HepG2 (cell line): Measurements from ENCODE around the gene NIPAL1. TPM values are rescaled to one million over a fixed set of nuclear protein-coding genes. Genes with fewer than 3 reads are reported as not detected.

ENCODE experiments used
- ATAC-seq: fragments of 200-7000 bp; cut with Tn5 transposase; 3 replicates; pipeline ENCODE4 v1.9.1; 2020; ENCODE audit warnings: mild to moderate bottlenecking, moderate library complexity
- BruUV-seq: library from RNA; stranded (reverse); fragments of 400-500 nt; replicated peaks from 2 replicates; lab custom pipeline; 2021; lab: Mats Ljungman, UMichigan
- CTCF ChIA-PET: fragments of 300-600 bp; formaldehyde crosslinking; extraction: SDS; loops from one replicate; lab custom pipeline; 2021; ENCODE audit warnings: low total read pairs, inconsistent platforms, low intra/inter-chr PET ratio; lab: Yijun Ruan, JAX
- POLR2A ChIA-PET: fragments of 350-600 bp; sonication (Branson Sonifier 250); formaldehyde crosslinking; loops from one replicate; lab custom pipeline; 2020; ENCODE audit warnings: antibody characterized with exemption, inconsistent platforms; lab: Yijun Ruan, JAX
- DNase-seq: peaks from one replicate; pipeline ENCODE4 v3.0.0-alpha.2; 2015; ENCODE audit warnings: low spot score
- FAIRE-seq: peaks from 3 replicates; lab custom pipeline; 2011; peaks lifted over from hg19 to GRCh38; lab: Jason Lieb, UNC
- H2AFZ ChIP-seq: one replicate; pipeline ENCODE4 v1.6.1; 2011; ENCODE audit warnings: low read length, inconsistent platforms
- H3K27ac ChIP-seq: fragments of 300-600 bp; 3 replicates; pipeline ENCODE4 v1.8.0; 2011; ENCODE audit warnings: mixed run types, mild to moderate bottlenecking, mixed read lengths, low read length, inconsistent platforms; ENCODE audit not compliant: insufficient read depth; ENCODE audit errors: extremely low read length
- H3K27me3 ChIP-seq, 2 experiments: fragments of 200-600 bp in 1 of 2; 2 replicates in 1 of 2; 3 replicates in 1 of 2; pipeline versions ENCODE4 v1.6.0 to v1.8.0; 2011; ENCODE audit warnings: low read length in 2 of 2, mild to moderate bottlenecking in 2 of 2, moderate library complexity in 2 of 2, inconsistent platforms in 1 of 2; ENCODE audit not compliant: insufficient read depth in 2 of 2, control insufficient read depth in 1 of 2
- H3K36me3 ChIP-seq, 2 experiments: fragments of 200-600 bp in 1 of 2; replicated peaks in 1 of 2; 2 replicates in 1 of 2; 3 replicates in 1 of 2; pipeline versions ENCODE4 v1.5.1 to v1.8.0; 2011; ENCODE audit warnings: low read length in 2 of 2, inconsistent platforms in 1 of 2; ENCODE audit not compliant: insufficient read depth in 2 of 2, control insufficient read depth in 1 of 2
- H3K4me1 ChIP-seq: 2 replicates; pipeline ENCODE4 v1.5.1; 2012; ENCODE audit warnings: low read length, inconsistent platforms; ENCODE audit not compliant: insufficient read depth
- H3K4me2 ChIP-seq: 2 replicates; pipeline ENCODE4 v1.6.0; 2011; ENCODE audit warnings: low read depth, low read length, inconsistent platforms
- H3K4me3 ChIP-seq, 3 experiments: fragments of 200-600 bp in 1 of 3; sonication (generic), shearing (Covaris generic) in 1 of 3; replicated peaks in 1 of 3; 2 replicates each; pipeline ENCODE4 v1.5.1; 2011 to 2016; ENCODE audit warnings: low read length in 3 of 3, inconsistent platforms in 2 of 3, low read depth in 2 of 3, mild to moderate bottlenecking in 2 of 3, control low read depth in 1 of 3, mixed read lengths in 1 of 3; ENCODE audit not compliant: insufficient read depth in 1 of 3
- H3K79me2 ChIP-seq: one replicate; pipeline ENCODE4 v1.6.1; 2011; ENCODE audit warnings: low read length, inconsistent platforms; ENCODE audit not compliant: insufficient read depth
- H3K9ac ChIP-seq: 2 replicates; pipeline ENCODE4 v1.6.0; 2011; ENCODE audit warnings: mild to moderate bottlenecking, low read depth, low read length, inconsistent platforms; ENCODE audit not compliant: insufficient read depth
- H3K9me3 ChIP-seq: 2 replicates; pipeline ENCODE4 v1.5.1; 2012; ENCODE audit warnings: mild to moderate bottlenecking, low read length
- H4K20me1 ChIP-seq: 2 replicates; pipeline ENCODE4 v1.6.0; 2011; ENCODE audit warnings: inconsistent platforms, mild to moderate bottlenecking, low read length, moderate library complexity; ENCODE audit not compliant: insufficient read depth
- ATF1 ChIP-seq: IDR thresholded peaks from 2 replicates; pipeline ENCODE4 v1.6.1; 2016; ENCODE audit warnings: mild to moderate bottlenecking, control low read depth
- IRF2 ChIP-seq: IDR thresholded peaks from 2 replicates; pipeline ENCODE4 v1.6.1; 2018; ENCODE audit warnings: missing genetic modification reagents, missing compliant biosample characterization
- NPAS2 ChIP-seq: sonication (generic); formaldehyde crosslinking; IDR thresholded peaks from 2 replicates; pipeline ENCODE4 v1.8.0; 2022; ENCODE audit warnings: mild to moderate bottlenecking, missing genetic modification reagents, borderline replicate concordance
- SP140L ChIP-seq: sonication (generic); formaldehyde crosslinking; IDR thresholded peaks from 2 replicates; pipeline ENCODE4 v1.4.0; 2020; ENCODE audit warnings: missing genetic modification reagents, borderline replicate concordance
- ZBTB8A ChIP-seq: sonication (generic); formaldehyde crosslinking; IDR thresholded peaks from 2 replicates; pipeline ENCODE4 v1.4.0; 2020; ENCODE audit warnings: mild to moderate bottlenecking, low read depth, missing genetic modification reagents, borderline replicate concordance
- ZNF530 ChIP-seq: sonication (generic); formaldehyde crosslinking; IDR thresholded peaks from 2 replicates; pipeline ENCODE4 v1.5.0; 2020; ENCODE audit warnings: low read depth, mild to moderate bottlenecking, missing genetic modification reagents
- ZNF746 ChIP-seq: sonication (generic); formaldehyde crosslinking; IDR thresholded peaks from 2 replicates; pipeline ENCODE4 v1.8.0; 2022; ENCODE audit warnings: mild to moderate bottlenecking, missing genetic modification reagents
- ZNF839 ChIP-seq: sonication (generic); formaldehyde crosslinking; IDR thresholded peaks from 2 replicates; pipeline ENCODE4 v1.4.0; 2020; ENCODE audit warnings: missing genetic modification reagents, mild to moderate bottlenecking, borderline replicate concordance
- WGBS: methylation state at CpG from one replicate; pipeline ENCODE4 v1.1.6; 2017; ENCODE audit warnings: low lambda C conversion rate; 5-methylcytosine and 5-hydroxymethylcytosine counted together
- in situ Hi-C: cut with HindIII; loops from 2 replicates; pipeline ENCODE4 v1.10.0; 2017; ENCODE audit warnings: low pct_unique_long_range_greater_than_20kb; ENCODE audit not compliant: extremely low pct_ligation_motif_present
- intact Hi-C: fragments of 100-400 bp; cut with micrococcal nuclease; formaldehyde crosslinking; loops from one replicate; pipeline ENCODE4 v1.10.0; 2022; ENCODE audit not compliant: unreplicated experiment
- polyA plus RNA-seq, 8 experiments: library from polyadenylated mRNA; depleted of rRNA in 3 of 8; stranded (reverse) in 7 of 8; unstranded in 1 of 8; fragments of >200 nt; fragmentation: Illumina TruSeq in 4 of 8; extraction: Trizol in 4 of 8; gene quantifications; 2 replicates each; pipeline versions ENCODE4 v1.2.1 to v1.2.3, GENCODE V29; 2011 to 2016; ENCODE audit warnings: low read depth in 4 of 8, missing spikeins in 1 of 8, mixed read lengths in 1 of 8; ENCODE audit not compliant: insufficient read depth in 1 of 8
- total RNA-seq, 5 experiments: library from RNA; depleted of rRNA; stranded (reverse); fragments of >200 nt; fragmentation: Illumina TruSeq; extraction: Trizol; gene quantifications; 2 replicates each; pipeline ENCODE4 v1.2.3, GENCODE V29; 2016; ENCODE audit warnings: low read depth in 1 of 5
- TF ChIP-seq, protein P1 (sequence below): sonication (generic); formaldehyde crosslinking; IDR thresholded peaks from 2 replicates; pipeline ENCODE4 v1.5.0; 2020; ENCODE audit warnings: missing genetic modification reagents
- TF ChIP-seq, protein P2 (sequence below): sonication (generic); formaldehyde crosslinking; IDR thresholded peaks from 2 replicates; pipeline ENCODE4 v1.8.1; 2022; ENCODE audit warnings: low read depth, mild to moderate bottlenecking, missing genetic modification reagents
- TF ChIP-seq, protein P3 (sequence below): conservative IDR thresholded peaks from 2 replicates; pipeline ENCODE4 v1.6.1; 2018; ENCODE audit warnings: missing genetic modification reagents

Gene NIPAL1
- total and polyA plus RNA-seq, 2 of the 13 experiments (the other 11 are each of a cell fraction or from before 2014, with no cell fraction given) = 1.4 to 3.4 TPM

GRCh38 chr4:48041535-48042137, 25.1 kb downstream of the NIPAL1 start:
- peaks cover 61% of the 10 kb centered on the region for H3K4me1 ChIP-seq
- H4K20me1 ChIP-seq = no peaks in the 10 kb centered on the region
- ChIA-PET CTCF (no interaction called here), POLR2A (no interaction called here)
- WGBS = 85% methylated on average over 4 of the region's 4 CpGs
- FAIRE-seq (no peak), ATAC-seq (no peak), DNase-seq (no peak)
- no peak overlapping the region for H3K27ac ChIP-seq
- intact Hi-C loops (no loop called here), in situ Hi-C loops (no loop called here)
- H3K4me2 ChIP-seq = no peak overlapping the region
- no peak overlapping the region for H3K4me3 ChIP-seq
- TF ChIP-seq, protein P1, sequence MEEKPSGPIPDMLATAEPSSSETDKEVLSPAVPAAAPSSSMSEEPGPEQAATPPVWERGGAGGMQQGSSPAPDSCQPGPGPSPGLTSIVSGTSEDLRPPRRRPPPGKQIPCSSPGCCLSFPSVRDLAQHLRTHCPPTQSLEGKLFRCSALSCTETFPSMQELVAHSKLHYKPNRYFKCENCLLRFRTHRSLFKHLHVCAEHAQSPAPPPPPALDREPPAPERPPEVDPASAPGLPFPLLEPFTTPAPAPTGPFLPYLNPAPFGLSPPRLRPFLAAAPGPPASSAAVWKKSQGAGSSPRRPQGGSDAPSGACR = no peak
- TF ChIP-seq ZNF839 (CRISPR knock-in tag) (no peak), ZBTB8A (no peak), ATF1 (CRISPR knock-in tag) (no peak), IRF2 (no peak), ZNF746 (CRISPR knock-in tag) (no peak), ZNF530 (no peak), SP140L (CRISPR knock-in tag) (no peak), NPAS2 (CRISPR knock-in tag) (no peak)
- TF ChIP-seq, protein P2, sequence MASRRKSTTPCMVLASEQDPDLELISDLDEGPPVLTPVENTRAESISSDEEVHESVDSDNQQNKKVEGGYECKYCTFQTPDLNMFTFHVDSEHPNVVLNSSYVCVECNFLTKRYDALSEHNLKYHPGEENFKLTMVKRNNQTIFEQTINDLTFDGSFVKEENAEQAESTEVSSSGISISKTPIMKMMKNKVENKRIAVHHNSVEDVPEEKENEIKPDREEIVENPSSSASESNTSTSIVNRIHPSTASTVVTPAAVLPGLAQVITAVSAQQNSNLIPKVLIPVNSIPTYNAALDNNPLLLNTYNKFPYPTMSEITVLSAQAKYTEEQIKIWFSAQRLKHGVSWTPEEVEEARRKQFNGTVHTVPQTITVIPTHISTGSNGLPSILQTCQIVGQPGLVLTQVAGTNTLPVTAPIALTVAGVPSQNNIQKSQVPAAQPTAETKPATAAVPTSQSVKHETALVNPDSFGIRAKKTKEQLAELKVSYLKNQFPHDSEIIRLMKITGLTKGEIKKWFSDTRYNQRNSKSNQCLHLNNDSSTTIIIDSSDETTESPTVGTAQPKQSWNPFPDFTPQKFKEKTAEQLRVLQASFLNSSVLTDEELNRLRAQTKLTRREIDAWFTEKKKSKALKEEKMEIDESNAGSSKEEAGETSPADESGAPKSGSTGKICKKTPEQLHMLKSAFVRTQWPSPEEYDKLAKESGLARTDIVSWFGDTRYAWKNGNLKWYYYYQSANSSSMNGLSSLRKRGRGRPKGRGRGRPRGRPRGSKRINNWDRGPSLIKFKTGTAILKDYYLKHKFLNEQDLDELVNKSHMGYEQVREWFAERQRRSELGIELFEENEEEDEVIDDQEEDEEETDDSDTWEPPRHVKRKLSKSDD (CRISPR knock-in tag) = no peak
- TF ChIP-seq, protein P3, sequence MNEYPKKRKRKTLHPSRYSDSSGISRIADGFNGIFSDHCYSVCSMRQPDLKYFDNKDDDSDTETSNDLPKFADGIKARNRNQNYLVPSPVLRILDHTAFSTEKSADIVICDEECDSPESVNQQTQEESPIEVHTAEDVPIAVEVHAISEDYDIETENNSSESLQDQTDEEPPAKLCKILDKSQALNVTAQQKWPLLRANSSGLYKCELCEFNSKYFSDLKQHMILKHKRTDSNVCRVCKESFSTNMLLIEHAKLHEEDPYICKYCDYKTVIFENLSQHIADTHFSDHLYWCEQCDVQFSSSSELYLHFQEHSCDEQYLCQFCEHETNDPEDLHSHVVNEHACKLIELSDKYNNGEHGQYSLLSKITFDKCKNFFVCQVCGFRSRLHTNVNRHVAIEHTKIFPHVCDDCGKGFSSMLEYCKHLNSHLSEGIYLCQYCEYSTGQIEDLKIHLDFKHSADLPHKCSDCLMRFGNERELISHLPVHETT = no peak
- no peaks in the 10 kb centered on the region for H3K36me3 ChIP-seq
- no peak overlapping the region for H3K9ac ChIP-seq
- no peaks in the 10 kb centered on the region for H3K79me2 ChIP-seq
- no peaks in the 10 kb centered on the region for H3K27me3 ChIP-seq
- H2AFZ ChIP-seq = no peak overlapping the region
- no peaks in the 10 kb centered on the region for H3K9me3 ChIP-seq
- BruUV-seq = no TSS peak
